Activated CD8-positive, alpha-beta memory T cell treated with anti-CD3 and anti-CD28 coated beads for 36 hours (primary cell): Measurements from ENCODE around the gene DGCR6. TPM values are rescaled to one million over a fixed set of nuclear protein-coding genes. Genes with fewer than 3 reads are reported as not detected.
"Not testable (repeated sequence)": the region's sequence is repeated elsewhere in the genome, so short reads cannot be mapped to it uniquely, and the experiment has no call there.

Experiments used
- CTCF ChIA-PET: fragments of 350-600 bp; sonication (Branson Sonifier 250); formaldehyde crosslinking; loops from one replicate; lab custom pipeline; 2021; ENCODE audit warnings: antibody characterized with exemption; lab: Charles Lee
- POLR2A ChIA-PET: fragments of 350-600 bp; sonication (Branson Sonifier 250); formaldehyde crosslinking; loops from one replicate; lab custom pipeline; 2021; ENCODE audit warnings: antibody characterized with exemption; lab: Charles Lee
- total RNA-seq, 2 experiments: library from RNA; stranded (reverse); gene quantifications; one replicate each; pipeline ENCODE4 v1.2.3, GENCODE V29; 2021

The DGCR6 gene
- total RNA-seq, 2 experiments from 2014 or later: 1.4 to 1.5 TPM

DNA sequence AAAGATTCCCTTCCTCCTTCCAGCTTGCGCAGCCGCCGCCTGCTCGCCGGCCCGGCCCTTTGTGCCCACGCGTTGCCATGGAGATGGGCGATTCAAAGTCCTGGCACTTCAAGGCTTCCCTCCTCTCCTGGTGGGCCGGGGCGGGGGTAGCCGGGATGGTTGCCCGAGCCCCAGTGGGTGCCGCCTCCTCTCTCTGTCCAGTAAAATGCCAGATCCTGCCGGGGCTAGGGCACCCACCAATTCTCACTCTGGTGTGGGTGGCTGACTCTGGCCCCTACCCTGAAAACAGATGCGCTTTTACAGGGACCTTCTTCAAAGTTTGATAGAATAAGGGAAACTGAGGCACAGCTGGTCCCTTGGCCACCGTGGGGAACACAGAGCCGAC, 52.2 kb downstream of the DGCR6 start:
- POLR2A ChIA-PET, CTCF ChIA-PET: not testable (repeated sequence)

- POLR2A ChIA-PET, CTCF ChIA-PET: not testable (repeated sequence)
Observed at GRCh38 chr22:18958738-18959137, 52.6 kb downstream of the DGCR6 start.

DNA sequence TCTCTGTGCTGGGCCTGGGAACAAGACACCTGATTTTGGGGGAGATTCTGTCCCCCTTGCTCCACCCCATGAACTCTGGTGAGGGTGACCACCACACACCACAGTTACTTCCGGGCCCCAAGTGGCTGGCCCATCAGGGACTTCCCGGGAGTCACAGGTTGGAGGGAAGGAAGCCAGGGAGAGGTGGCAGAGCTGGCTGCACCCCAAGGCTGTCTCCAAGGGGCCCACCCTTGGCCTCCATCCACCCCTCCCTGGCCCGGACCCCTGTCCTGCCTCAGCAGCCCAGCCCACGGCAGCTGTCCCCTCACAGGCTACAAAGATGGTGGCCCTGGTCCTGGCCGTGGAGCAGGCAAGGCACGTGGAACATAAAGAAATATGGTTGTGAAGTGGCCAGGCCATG, 53.1 kb downstream of the DGCR6 start:
- POLR2A ChIA-PET, CTCF ChIA-PET: not testable (repeated sequence)

DNA sequence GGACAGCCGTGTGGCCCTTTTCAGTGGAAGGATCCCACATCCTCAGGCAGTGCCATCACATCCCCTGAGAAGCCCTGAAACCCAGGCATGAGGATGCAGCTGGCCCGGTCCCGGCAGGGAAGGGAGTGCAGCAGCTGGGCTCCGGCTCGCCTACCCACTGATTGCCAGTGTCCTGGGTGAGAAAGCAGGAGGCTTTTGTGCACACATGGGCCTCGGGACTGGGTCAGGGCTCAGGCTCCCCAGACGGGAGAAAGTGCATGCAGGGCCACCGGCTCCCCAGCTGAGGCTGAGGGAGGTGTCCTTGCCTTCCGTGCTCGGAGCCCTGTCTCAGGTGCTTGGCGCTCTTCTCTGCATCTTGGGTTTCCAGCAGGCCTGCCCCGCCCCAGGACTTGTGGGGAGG, 53.6 kb downstream of the DGCR6 start:
- CTCF ChIA-PET, POLR2A ChIA-PET: not testable (repeated sequence)

GRCh38 chr22:18960166-18960820, 54.2 kb downstream of the DGCR6 start:
- POLR2A ChIA-PET: not testable (repeated sequence)

GRCh38 chr22:18961201-18961600, 55.1 kb downstream of the DGCR6 start:
- CTCF ChIA-PET, POLR2A ChIA-PET: not testable (repeated sequence)

More at GRCh38 chr22:18960166-18960820, 54.2 kb downstream of the DGCR6 start:
- CTCF ChIA-PET: not testable (repeated sequence)

Other genes with a start within 250 kb of the DGCR6 start
- under 1 TPM; 0.13 to 0.17 TPM for gene PRODH, start 30.0 kb downstream of the DGCR6 start, total RNA-seq
- 10 to 100 TPM; 23.7 to 25.0 TPM for gene DGCR2, start 216.1 kb downstream of the DGCR6 start, total RNA-seq
- not detected for gene TSSK2, start 225.0 kb downstream of the DGCR6 start, total RNA-seq
- gene ESS2, start 238.3 kb downstream of the DGCR6 start, total RNA-seq: 10 to 100 TPM; 17.6 to 19.7 TPM
- gene GSC2, start 244.0 kb downstream of the DGCR6 start, total RNA-seq: not detected